ENCODE results near the gene ZNF14. TPM values are rescaled to one million over a fixed set of nuclear protein-coding genes. Genes with fewer than 3 reads are reported as not detected.
A peak's percentile ranks its signal among the peaks of the same experiment; 100 is the strongest.

The ZNF14 gene
- total and polyA plus RNA-seq, 2 of the 4 experiments (the other 2 are of a cell fraction) = 1.2 to 5.4 TPM

DNA sequence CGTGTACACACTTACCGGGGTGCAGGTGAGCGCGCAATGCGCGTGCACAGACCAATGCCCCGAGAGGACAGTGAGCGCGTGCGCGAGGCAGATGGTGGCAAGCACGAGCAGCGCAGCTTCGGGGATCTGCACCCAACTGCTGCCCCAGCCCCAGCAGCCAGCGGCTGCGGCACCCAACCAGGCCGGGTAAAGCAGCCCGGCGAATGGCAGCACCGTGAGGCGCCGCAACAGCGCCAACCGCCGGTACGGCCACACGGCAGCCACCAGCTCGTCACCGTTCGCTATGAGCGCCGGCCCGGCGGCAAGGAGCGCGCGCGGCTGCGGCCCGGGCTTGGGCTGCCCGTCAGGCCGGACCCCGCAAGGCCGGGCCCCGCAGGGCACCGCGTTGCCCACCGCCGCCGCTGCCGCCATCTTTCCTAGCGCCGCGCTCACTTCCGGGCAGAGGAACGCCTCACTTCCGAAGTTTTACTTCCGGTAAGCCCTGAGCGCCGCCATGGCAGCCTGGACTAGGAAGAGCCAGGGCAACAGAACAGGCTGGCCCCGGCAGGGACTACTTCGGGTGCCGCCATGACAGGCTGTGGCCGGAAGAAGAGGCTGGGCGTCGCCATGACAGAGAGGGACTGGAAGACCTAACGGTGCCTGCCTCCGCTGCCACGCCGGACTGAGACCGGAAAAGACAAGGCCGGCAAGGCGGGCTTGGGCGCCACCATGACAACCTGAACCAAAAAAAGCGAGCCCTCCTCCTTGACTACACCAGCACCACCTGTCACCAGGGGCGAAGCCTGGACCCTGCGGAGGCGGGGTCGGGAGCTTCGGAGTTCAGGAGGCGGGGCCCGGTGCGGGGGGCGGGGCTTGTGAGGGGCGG is 69.4 kb downstream of the ZNF14 start, which contains the start of gene ATP13A1:
Gene ATP13A1 (minus strand): TSS at position 421 of the 865 bp plus-strand sequence. CDS start 10 bp downstream, at position 411.
- H2BK5ac ChIP-seq (ENCODE audit: low read depth, low read length, poor library complexity, severe bottlenecking) = peak within 1 kb of the TSS; percentile 89
- peak; percentile 95 for ATAC-seq (ENCODE audit: low read depth)
- H3K4me1 ChIP-seq (ENCODE audit: control insufficient read depth, insufficient read depth, low read length) = peaks cover 9% of the 10 kb centered on the region; the same call in 1 of the 2 replicates
- POLR2A ChIA-PET (ENCODE audit: unreplicated experiment) = interaction anchor here (1.0 kb wide), 1 partner anchor 158 kb away, joined by 10 read pairs; the partner anchor contains the start of gene ZNF506
- TF ChIP-seq SMC3 (IDR thresholded peaks at IDR 0.05; ENCODE audit: low read depth, low read length) (no peak), RCOR1 (IDR thresholded peaks at IDR 0.05; ENCODE audit: insufficient replicate concordance, low read length) (no peak), POLR2A (IDR thresholded peaks at IDR 0.05; ENCODE audit: low read depth, low read length) (peak; percentile 76), MAZ (IDR thresholded peaks at IDR 0.05; ENCODE audit: borderline replicate concordance, low read depth, low read length) (0 out of 2 replicates have a peak, but pooled peaks have one; percentile 19), FOS (IDR thresholded peaks at IDR 0.05; ENCODE audit: low read depth, low read length) (no peak), MAFK (IDR thresholded peaks at IDR 0.05; ENCODE audit: low read depth, low read length) (no peak), CEBPB (IDR thresholded peaks at IDR 0.05; ENCODE audit: low read depth, low read length) (no peak), MXI1 (IDR thresholded peaks at IDR 0.05; ENCODE audit: borderline replicate concordance, low read depth, low read length) (0 out of 2 replicates have a peak, but pooled peaks have one; percentile 49)
- TF ChIP-seq, protein P1, sequence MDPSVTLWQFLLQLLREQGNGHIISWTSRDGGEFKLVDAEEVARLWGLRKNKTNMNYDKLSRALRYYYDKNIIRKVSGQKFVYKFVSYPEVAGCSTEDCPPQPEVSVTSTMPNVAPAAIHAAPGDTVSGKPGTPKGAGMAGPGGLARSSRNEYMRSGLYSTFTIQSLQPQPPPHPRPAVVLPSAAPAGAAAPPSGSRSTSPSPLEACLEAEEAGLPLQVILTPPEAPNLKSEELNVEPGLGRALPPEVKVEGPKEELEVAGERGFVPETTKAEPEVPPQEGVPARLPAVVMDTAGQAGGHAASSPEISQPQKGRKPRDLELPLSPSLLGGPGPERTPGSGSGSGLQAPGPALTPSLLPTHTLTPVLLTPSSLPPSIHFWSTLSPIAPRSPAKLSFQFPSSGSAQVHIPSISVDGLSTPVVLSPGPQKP (IDR thresholded peaks at IDR 0.05; ENCODE audit: borderline replicate concordance, low read depth, low read length) = 0 out of 2 replicates have a peak, but pooled peaks have one; percentile 9
- TF ChIP-seq, protein P2, sequence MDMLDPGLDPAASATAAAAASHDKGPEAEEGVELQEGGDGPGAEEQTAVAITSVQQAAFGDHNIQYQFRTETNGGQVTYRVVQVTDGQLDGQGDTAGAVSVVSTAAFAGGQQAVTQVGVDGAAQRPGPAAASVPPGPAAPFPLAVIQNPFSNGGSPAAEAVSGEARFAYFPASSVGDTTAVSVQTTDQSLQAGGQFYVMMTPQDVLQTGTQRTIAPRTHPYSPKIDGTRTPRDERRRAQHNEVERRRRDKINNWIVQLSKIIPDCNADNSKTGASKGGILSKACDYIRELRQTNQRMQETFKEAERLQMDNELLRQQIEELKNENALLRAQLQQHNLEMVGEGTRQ (IDR thresholded peaks at IDR 0.05; ENCODE audit: low read depth, low read length) = no peak
- TF ChIP-seq, protein P3, sequence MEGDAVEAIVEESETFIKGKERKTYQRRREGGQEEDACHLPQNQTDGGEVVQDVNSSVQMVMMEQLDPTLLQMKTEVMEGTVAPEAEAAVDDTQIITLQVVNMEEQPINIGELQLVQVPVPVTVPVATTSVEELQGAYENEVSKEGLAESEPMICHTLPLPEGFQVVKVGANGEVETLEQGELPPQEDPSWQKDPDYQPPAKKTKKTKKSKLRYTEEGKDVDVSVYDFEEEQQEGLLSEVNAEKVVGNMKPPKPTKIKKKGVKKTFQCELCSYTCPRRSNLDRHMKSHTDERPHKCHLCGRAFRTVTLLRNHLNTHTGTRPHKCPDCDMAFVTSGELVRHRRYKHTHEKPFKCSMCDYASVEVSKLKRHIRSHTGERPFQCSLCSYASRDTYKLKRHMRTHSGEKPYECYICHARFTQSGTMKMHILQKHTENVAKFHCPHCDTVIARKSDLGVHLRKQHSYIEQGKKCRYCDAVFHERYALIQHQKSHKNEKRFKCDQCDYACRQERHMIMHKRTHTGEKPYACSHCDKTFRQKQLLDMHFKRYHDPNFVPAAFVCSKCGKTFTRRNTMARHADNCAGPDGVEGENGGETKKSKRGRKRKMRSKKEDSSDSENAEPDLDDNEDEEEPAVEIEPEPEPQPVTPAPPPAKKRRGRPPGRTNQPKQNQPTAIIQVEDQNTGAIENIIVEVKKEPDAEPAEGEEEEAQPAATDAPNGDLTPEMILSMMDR (conservative IDR thresholded peaks at IDR 0.05; ENCODE audit: low read depth, low read length) = no peak
- WGBS, 2 experiments (ENCODE audit: extremely low coverage in 2 of 2, insufficient read length in 1 of 2) = 0% methylated on average over 38 of the region's 85 CpGs; no CpG with 5 or more reads in 1 of the 2 experiments
- H3K23ac ChIP-seq (ENCODE audit: low read depth, low read length) = peak within 1 kb of the TSS; percentile 80
- H4K91ac ChIP-seq (ENCODE audit: insufficient read depth, low read depth, low read length) = peak within 1 kb of the TSS; percentile 95
- peak within 1 kb of the TSS; percentile 92 for H3K4me2 ChIP-seq (ENCODE audit: low read depth, low read length)
- peak; percentile 97 for DNase-seq
- peak within 1 kb of the TSS; percentile 82 to 95 for H4K8ac ChIP-seq (ENCODE audit: low read depth in 2 of 2, low read length in 2 of 2)
- peak within 1 kb of the TSS; percentile 59; the same call in 1 of the 3 replicates for H2BK15ac ChIP-seq (ENCODE audit: low read depth, low read length)
- BruUV-seq (replicated peaks) = TSS peak; percentile 32
- H3K56ac ChIP-seq (ENCODE audit: extremely low read depth, insufficient read depth, low read length) = peak within 1 kb of the TSS; percentile 60; the same call in 1 of the 2 replicates
- dilution Hi-C loops (cut with HindIII; ENCODE audit: low sequenced_read_pairs, unreplicated experiment) = no loop called here
- no peaks in the 10 kb centered on the region for H3K27me3 ChIP-seq (ENCODE audit: control insufficient read depth, insufficient read depth, low read length)
- peak within 1 kb of the TSS; percentile 88 for H2AK5ac ChIP-seq (ENCODE audit: low read depth, low read length)
- intact Hi-C loops (cut with micrococcal nuclease) = loop anchor here (2.0 kb wide), 1 partner anchor 113 kb away; no protein-coding TSS in a partner anchor
- CTCF ChIA-PET = interaction anchor here (0.5 kb wide), 1 partner anchor 154 kb away, joined by 3 read pairs; no protein-coding TSS in a partner anchor
- H2AK9ac ChIP-seq (replicated peaks; ENCODE audit: low read depth, low read length, poor library complexity) = peak within 1 kb of the TSS; percentile 76
- H3K9me3 ChIP-seq (ENCODE audit: control insufficient read depth, insufficient read depth, low read length) = no peaks in the 10 kb centered on the region
- peak within 1 kb of the TSS; percentile 90 for H2AFZ ChIP-seq (replicated peaks; ENCODE audit: low read length, poor library complexity)
- H3K36me3 ChIP-seq (ENCODE audit: control insufficient read depth, insufficient read depth, low read length) = peaks cover 16% of the 10 kb centered on the region
- peak within 1 kb of the TSS; percentile 72 for H3K9ac ChIP-seq (ENCODE audit: low read depth, low read length)
- peaks cover 37% of the 10 kb centered on the region for H4K20me1 ChIP-seq (ENCODE audit: insufficient read depth, low read length)
- H4K5ac ChIP-seq (ENCODE audit: low read depth, low read length) = peak within 1 kb of the TSS; percentile 91
- 0 out of 2 replicates have a peak within 1 kb of the TSS, but pooled peaks have one; percentile 36 for H2BK20ac ChIP-seq (ENCODE audit: low read depth, low read length)
- H2BK120ac ChIP-seq (ENCODE audit: low read depth, low read length) = peak within 1 kb of the TSS; percentile 92
- peak within 1 kb of the TSS; percentile 81 for H3K4ac ChIP-seq (ENCODE audit: low read depth, low read length)
- peak within 1 kb of the TSS; percentile 78 for H3K4me3 ChIP-seq (ENCODE audit: insufficient read depth, low read depth, low read length)
- in situ Hi-C loops (cut with MboI; ENCODE audit: low sequenced_read_pairs) = no loop called here
- peak within 1 kb of the TSS; percentile 93 for H3K27ac ChIP-seq (ENCODE audit: insufficient read depth, low read length)
- peaks cover 20 to 39% of the 10 kb centered on the region in 2 experiments for H3K79me1 ChIP-seq (ENCODE audit: low read depth in 1 of 2, low read length in 2 of 2)
- peaks cover 23% of the 10 kb centered on the region for H3K9me1 ChIP-seq (ENCODE audit: insufficient read depth, low read length)
- H3K18ac ChIP-seq (ENCODE audit: low read depth, low read length) = peak within 1 kb of the TSS; percentile 85
- H3K14ac ChIP-seq (replicated peaks; ENCODE audit: low read depth, low read length) = peak within 1 kb of the TSS; percentile 83
